ENCODE data around the gene FBXW7.

- TF ChIP-seq CBX8 (IDR thresholded peaks at IDR 0.05; ENCODE audit: borderline replicate concordance, low read depth, low read length) (no peak), RAD21 (IDR thresholded peaks at IDR 0.05 in 1 of 2, conservative IDR thresholded peaks at IDR 0.05 in 1 of 2; ENCODE audit: low read depth in 2 of 2, low read length in 2 of 2) (no peak)
Observed at GRCh38 chr4:152424977-152425376, 110.9 kb downstream of the FBXW7 start.
